Vagina (tissue), 2 donors: Measurements from ENCODE around the gene SREBF2. TPM values are rescaled to one million over a fixed set of nuclear protein-coding genes. Genes with fewer than 3 reads are reported as not detected.

Experiments
- DNase-seq, 2 donors: peaks; one replicate each; pipeline ENCODE4 v3.0.0-alpha.2; 2017; ENCODE audit errors: extremely low spot score in 2 of 2
- H3K27ac ChIP-seq: fragments of 200-600 bp; sonication (generic); one replicate; pipeline ENCODE4 v1.5.1; 2019
- H3K27me3 ChIP-seq: fragments of 200-600 bp; sonication (generic); one replicate; pipeline ENCODE4 v1.5.1; 2019
- H3K36me3 ChIP-seq, 2 donors: fragments of 200-600 bp; sonication (generic); one replicate each; pipeline ENCODE4 v1.5.1; 2017 to 2019
- H3K4me1 ChIP-seq: fragments of 200-600 bp; sonication (generic); one replicate; pipeline ENCODE4 v1.5.1; 2019
- H3K4me3 ChIP-seq, 2 donors: fragments of 200-600 bp; sonication (generic); 1 replicate in 1 of 2; 2 replicates in 1 of 2; pipeline ENCODE4 v1.5.1; 2016 to 2019
- H3K9me3 ChIP-seq: fragments of 200-600 bp; sonication (generic); one replicate; pipeline ENCODE4 v1.5.1; 2019
- POLR2A ChIP-seq, 2 donors: fragments of 450-650 bp; IDR thresholded peaks; one replicate each; pipeline ENCODE4 v1.6.1; 2017; ENCODE audit warnings: antibody characterized with exemption in 2 of 2, mild to moderate bottlenecking in 2 of 2, moderate library complexity in 2 of 2
- POLR2AphosphoS5 ChIP-seq, 2 donors: sonication (generic); formaldehyde crosslinking; IDR thresholded peaks; one replicate each; pipeline ENCODE4 v1.9.0; 2017; ENCODE audit warnings: antibody characterized with exemption in 2 of 2, mild to moderate bottlenecking in 2 of 2, low read depth in 1 of 2; ENCODE audit not compliant: insufficient read depth in 1 of 2
- intact Hi-C: fragments of 100-400 bp; cut with DNase I; formaldehyde crosslinking; loops from one replicate; pipeline ENCODE4 v1.15.1; 2023
- total RNA-seq: library from RNA; depleted of rRNA; stranded (reverse); fragments of >200 nt; gene quantifications from one replicate; pipeline ENCODE4 v1.2.3, GENCODE V29; 2016
- TF ChIP-seq, protein P1 (sequence below), 3 experiments: fragments of 450-650 bp in 2 of 3; fragments of 200-600 bp in 1 of 3; sonication (generic) in 1 of 3; IDR thresholded peaks; one replicate each; pipeline ENCODE4 v1.5.1; 2017 to 2019; ENCODE audit warnings: antibody characterized with exemption in 3 of 3, mild to moderate bottlenecking in 2 of 3, moderate library complexity in 2 of 3

Gene SREBF2
- total RNA-seq, 1 donor from 2014 or later: 98.0 TPM

DNA sequence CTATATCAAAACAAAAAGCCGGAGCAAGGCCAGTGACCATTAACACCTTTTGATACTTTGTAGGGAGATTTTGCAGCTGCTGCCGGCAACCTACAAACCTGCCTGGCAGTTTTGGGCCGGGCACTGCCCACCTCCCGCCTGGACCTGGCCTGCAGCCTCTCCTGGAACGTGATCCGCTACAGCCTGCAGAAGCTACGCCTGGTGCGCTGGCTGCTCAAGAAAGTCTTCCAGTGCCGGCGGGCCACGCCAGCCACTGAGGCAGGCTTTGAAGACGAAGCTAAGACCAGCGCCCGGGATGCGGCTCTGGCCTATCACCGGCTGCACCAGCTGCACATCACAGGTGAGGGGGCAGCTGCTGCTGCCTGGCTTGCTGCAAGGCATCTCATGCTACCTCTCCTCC, 47.7 kb downstream of the SREBF2 start:
- no peak for DNase-seq
- no peaks in the 10 kb centered on the region for H3K27me3 ChIP-seq
- H3K27ac ChIP-seq: no peak overlapping the region
- H3K36me3 ChIP-seq: peaks cover 0 to 76% of the 10 kb centered on the region in 2 donors
- no peaks in the 10 kb centered on the region for H3K4me1 ChIP-seq
- H3K4me3 ChIP-seq: no peak overlapping the region
- H3K9me3 ChIP-seq: no peaks in the 10 kb centered on the region
- TF ChIP-seq POLR2AphosphoS5 (IDR thresholded peaks at IDR 0.05; ENCODE audit: insufficient read depth in 1 of 2, low read depth in 1 of 2) (no peak), POLR2A (IDR thresholded peaks at IDR 0.05) (no peak)
- TF ChIP-seq, protein P1, sequence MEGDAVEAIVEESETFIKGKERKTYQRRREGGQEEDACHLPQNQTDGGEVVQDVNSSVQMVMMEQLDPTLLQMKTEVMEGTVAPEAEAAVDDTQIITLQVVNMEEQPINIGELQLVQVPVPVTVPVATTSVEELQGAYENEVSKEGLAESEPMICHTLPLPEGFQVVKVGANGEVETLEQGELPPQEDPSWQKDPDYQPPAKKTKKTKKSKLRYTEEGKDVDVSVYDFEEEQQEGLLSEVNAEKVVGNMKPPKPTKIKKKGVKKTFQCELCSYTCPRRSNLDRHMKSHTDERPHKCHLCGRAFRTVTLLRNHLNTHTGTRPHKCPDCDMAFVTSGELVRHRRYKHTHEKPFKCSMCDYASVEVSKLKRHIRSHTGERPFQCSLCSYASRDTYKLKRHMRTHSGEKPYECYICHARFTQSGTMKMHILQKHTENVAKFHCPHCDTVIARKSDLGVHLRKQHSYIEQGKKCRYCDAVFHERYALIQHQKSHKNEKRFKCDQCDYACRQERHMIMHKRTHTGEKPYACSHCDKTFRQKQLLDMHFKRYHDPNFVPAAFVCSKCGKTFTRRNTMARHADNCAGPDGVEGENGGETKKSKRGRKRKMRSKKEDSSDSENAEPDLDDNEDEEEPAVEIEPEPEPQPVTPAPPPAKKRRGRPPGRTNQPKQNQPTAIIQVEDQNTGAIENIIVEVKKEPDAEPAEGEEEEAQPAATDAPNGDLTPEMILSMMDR (IDR thresholded peaks at IDR 0.05): no peak
- intact Hi-C loops: no loop called here

DNA sequence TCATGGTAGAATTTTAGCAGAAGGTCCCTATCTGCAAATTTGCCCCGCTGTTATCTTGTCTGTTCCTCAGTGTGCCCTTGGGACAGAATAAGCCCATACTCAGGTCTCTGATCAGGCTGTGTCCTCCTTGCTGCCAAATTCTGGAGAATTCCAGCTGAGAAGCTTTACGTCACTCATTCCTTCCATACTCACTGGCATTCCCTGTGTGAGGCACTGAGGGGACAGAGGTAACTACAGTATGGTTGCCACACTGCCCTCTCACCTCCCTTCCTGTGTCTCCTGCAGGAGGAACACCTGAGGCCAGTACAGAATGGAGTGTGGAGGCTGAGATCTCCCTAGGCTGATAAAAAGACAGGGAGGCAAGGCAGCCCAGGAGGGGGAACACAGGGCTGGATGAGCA, 50.5 kb downstream of the SREBF2 start:
- intact Hi-C loops: no loop called here
- Histone ChIP-seq H3K36me3 (peaks cover 0 to 78% of the 10 kb centered on the region in 2 donors), H3K9me3 (no peaks in the 10 kb centered on the region), H3K27ac (no peak overlapping the region), H3K4me3 (no peak overlapping the region), H3K4me1 (no peaks in the 10 kb centered on the region), H3K27me3 (no peaks in the 10 kb centered on the region)
- TF ChIP-seq POLR2AphosphoS5 (IDR thresholded peaks at IDR 0.05; ENCODE audit: insufficient read depth in 1 of 2, low read depth in 1 of 2): no peak
- no peak for TF ChIP-seq POLR2A (IDR thresholded peaks at IDR 0.05)
- TF ChIP-seq, protein P1 (IDR thresholded peaks at IDR 0.05): no peak
- no peak for DNase-seq

DNA sequence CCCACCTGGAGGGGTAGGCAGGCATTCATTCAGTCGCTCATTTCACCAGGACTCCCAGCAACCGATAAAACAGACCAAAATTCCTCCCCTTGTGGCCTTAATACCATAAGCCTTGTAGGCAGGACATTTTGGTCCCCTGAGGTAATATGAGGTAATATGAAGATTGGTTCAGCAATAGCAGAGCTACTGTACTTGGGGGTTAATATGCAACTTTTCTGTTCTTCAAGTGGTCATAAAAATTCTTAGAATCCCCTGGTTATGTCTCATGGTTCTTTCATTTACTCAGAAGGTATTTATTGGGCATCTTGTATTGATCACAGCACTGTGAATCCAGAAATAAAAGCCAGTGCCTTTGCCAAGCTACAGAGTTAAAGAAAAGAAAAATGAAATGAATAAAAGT, 52.2 kb downstream of the SREBF2 start:
- no peak for TF ChIP-seq POLR2A (IDR thresholded peaks at IDR 0.05)
- TF ChIP-seq, protein P1 (IDR thresholded peaks at IDR 0.05): no peak
- TF ChIP-seq POLR2AphosphoS5 (IDR thresholded peaks at IDR 0.05; ENCODE audit: insufficient read depth in 1 of 2, low read depth in 1 of 2): no peak
- intact Hi-C loops: no loop called here
- Histone ChIP-seq H3K27ac (no peak overlapping the region), H3K36me3 (peaks cover 0 to 83% of the 10 kb centered on the region in 2 donors), H3K4me1 (no peaks in the 10 kb centered on the region), H3K9me3 (no peaks in the 10 kb centered on the region), H3K4me3 (no peak overlapping the region), H3K27me3 (no peaks in the 10 kb centered on the region)
- DNase-seq: no peak

DNA sequence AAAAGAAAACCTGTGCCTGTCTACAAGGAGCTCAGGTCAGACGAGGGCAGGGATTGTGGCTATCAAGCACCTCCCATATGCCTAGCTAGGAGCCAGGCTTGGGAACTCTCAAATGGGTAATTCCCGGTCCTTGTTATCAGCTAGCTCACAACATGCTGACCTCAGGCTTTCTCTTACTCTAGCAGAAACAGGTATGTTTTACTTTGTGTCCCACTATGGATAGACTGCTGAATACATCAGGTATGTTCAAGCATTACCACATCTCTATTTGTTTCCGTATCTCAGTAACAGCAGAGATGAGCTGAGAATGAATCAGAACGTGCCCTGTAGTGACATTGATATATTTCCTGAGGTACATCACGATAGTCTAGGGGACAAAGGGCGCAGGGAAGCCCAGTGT, 52.6 kb downstream of the SREBF2 start:
- Histone ChIP-seq H3K4me3 (no peak overlapping the region), H3K9me3 (no peaks in the 10 kb centered on the region), H3K36me3 (peaks cover 0 to 85% of the 10 kb centered on the region in 2 donors), H3K27ac (no peak overlapping the region), H3K27me3 (no peaks in the 10 kb centered on the region), H3K4me1 (no peaks in the 10 kb centered on the region)
- DNase-seq: no peak
- TF ChIP-seq, protein P1 (IDR thresholded peaks at IDR 0.05): no peak
- TF ChIP-seq POLR2A (IDR thresholded peaks at IDR 0.05): no peak
- no peak for TF ChIP-seq POLR2AphosphoS5 (IDR thresholded peaks at IDR 0.05; ENCODE audit: insufficient read depth in 1 of 2, low read depth in 1 of 2)
- intact Hi-C loops: no loop called here

DNA sequence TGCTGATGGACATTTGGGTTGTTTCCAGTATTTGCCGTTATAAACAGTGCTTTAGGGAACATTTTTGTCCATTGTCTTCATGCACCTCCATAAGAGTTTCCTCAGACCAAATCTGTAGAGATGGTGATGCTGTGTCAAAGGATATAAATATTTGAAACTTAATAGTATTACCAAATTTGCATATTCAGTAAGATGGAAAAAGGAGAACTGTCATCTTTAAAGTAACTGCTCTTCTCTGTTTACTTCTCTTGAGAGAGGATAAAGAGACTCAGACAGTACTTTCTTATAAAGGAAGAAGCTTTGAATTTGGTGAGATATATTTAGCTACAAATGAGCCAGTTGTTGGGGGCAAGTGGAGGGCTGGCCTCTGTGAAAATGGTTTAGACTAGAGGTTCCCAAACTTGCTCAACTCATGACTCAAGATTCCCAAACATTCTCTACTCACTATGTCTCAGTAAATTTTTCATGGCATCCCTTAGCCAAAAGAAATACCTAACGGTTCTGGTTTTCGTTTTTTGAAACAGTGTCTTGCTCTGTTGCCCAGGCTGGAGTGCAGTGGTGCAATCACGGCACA, 55.8 kb downstream of the SREBF2 start:
- H3K4me1 ChIP-seq: no peaks in the 10 kb centered on the region
- H3K36me3 ChIP-seq: peaks cover 3 to 77% of the 10 kb centered on the region in 2 donors
- no peak for DNase-seq
- TF ChIP-seq, protein P1 (IDR thresholded peaks at IDR 0.05): no peak
- TF ChIP-seq POLR2A (IDR thresholded peaks at IDR 0.05) (no peak), POLR2AphosphoS5 (IDR thresholded peaks at IDR 0.05; ENCODE audit: insufficient read depth in 1 of 2, low read depth in 1 of 2) (no peak)
- intact Hi-C loops: no loop called here
- no peak overlapping the region for H3K4me3 ChIP-seq
- H3K9me3 ChIP-seq: no peaks in the 10 kb centered on the region
- no peak overlapping the region for H3K27ac ChIP-seq
- no peaks in the 10 kb centered on the region for H3K27me3 ChIP-seq
